B cell (primary cell): ENCODE measurements around the gene DNAJC24. TPM values are rescaled to one million over a fixed set of nuclear protein-coding genes. Genes with fewer than 3 reads are reported as not detected.

ENCODE experiments used
- ATAC-seq: fragments of 200-7000 bp; cut with Tn5 transposase; one replicate; pipeline ENCODE4 v1.10.0; 2021; ENCODE audit warnings: low read depth, mild to moderate bottlenecking, moderate number of reproducible peaks, moderate library complexity
- CTCF ChIA-PET: fragments of 350-600 bp; sonication (Branson Sonifier 250); formaldehyde crosslinking; loops from one replicate; lab custom pipeline; 2021; ENCODE audit warnings: antibody characterized with exemption, inconsistent platforms; lab: Charles Lee
- POLR2A ChIA-PET: fragments of 350-600 bp; sonication (Branson Sonifier 250); formaldehyde crosslinking; loops from one replicate; lab custom pipeline; 2021; ENCODE audit warnings: antibody characterized with exemption; lab: Charles Lee
- DNase-seq: peaks from one replicate; pipeline ENCODE4 v3.0.0; 2013
- H2AFZ ChIP-seq: 2 replicates; pipeline ENCODE4 v1.6.1; 2012; ENCODE audit warnings: mild to moderate bottlenecking, low read depth, low read length; ENCODE audit not compliant: insufficient read depth, poor library complexity, severe bottlenecking
- H3K27ac ChIP-seq, 2 donors: 1 replicate in 1 of 2; 2 replicates in 1 of 2; pipeline ENCODE4 v1.5.1; 2012 to 2013; ENCODE audit warnings: low read length in 2 of 2, mild to moderate bottlenecking in 2 of 2, moderate library complexity in 1 of 2
- H3K27me3 ChIP-seq, 4 experiments: fragments of 200-600 bp in 1 of 4; sonication (generic) in 1 of 4; replicated peaks in 1 of 4; 1 replicate in 2 of 4; 2 replicates in 2 of 4; pipeline versions ENCODE4 v1.6.1 to v1.7.0; 2013 to 2016; ENCODE audit warnings: low read length in 3 of 4, mild to moderate bottlenecking in 2 of 4, mixed read lengths in 1 of 4, moderate library complexity in 1 of 4; ENCODE audit not compliant: insufficient read depth in 4 of 4, control insufficient read depth in 3 of 4; ENCODE audit errors: control extremely low read depth in 1 of 4
- H3K36me3 ChIP-seq, 2 experiments: replicated peaks in 1 of 2; 1 replicate in 1 of 2; 2 replicates in 1 of 2; pipeline versions ENCODE4 v1.6.1 to v1.7.1; 2013; ENCODE audit warnings: low read length in 1 of 2; ENCODE audit not compliant: insufficient read depth in 2 of 2, control insufficient read depth in 1 of 2; ENCODE audit errors: control extremely low read depth in 1 of 2, extremely low read depth in 1 of 2
- H3K4me1 ChIP-seq, 2 donors: fragments of 200-600 bp in 1 of 2; sonication (generic) in 1 of 2; 1 replicate in 1 of 2; 2 replicates in 1 of 2; pipeline versions ENCODE4 v1.5.1 to v1.6.1; 2013 to 2017; ENCODE audit warnings: low read length in 2 of 2; ENCODE audit not compliant: control insufficient read depth in 2 of 2, insufficient read depth in 2 of 2
- H3K4me2 ChIP-seq: replicated peaks from 2 replicates; pipeline ENCODE3; 2012; ENCODE audit warnings: mild to moderate bottlenecking, low read depth, low read length; ENCODE audit not compliant: poor library complexity, severe bottlenecking
- H3K4me3 ChIP-seq, 5 experiments: fragments of 200-600 bp in 1 of 5; sonication (generic) in 1 of 5; 1 replicate in 3 of 5; 2 replicates in 2 of 5; pipeline versions ENCODE4 v1.5.1 to v1.7.0; 2011 to 2016; ENCODE audit warnings: low read length in 4 of 5, mild to moderate bottlenecking in 4 of 5, low read depth in 2 of 5, control low read depth in 1 of 5, moderate library complexity in 1 of 5; ENCODE audit not compliant: insufficient read depth in 1 of 5; ENCODE audit errors: control extremely low read depth in 1 of 5, extremely low read depth in 1 of 5
- H3K79me2 ChIP-seq: fragments of 200-600 bp; sonication (generic); one replicate; pipeline ENCODE4 v1.6.0; 2016; ENCODE audit warnings: low read length; ENCODE audit not compliant: control insufficient read depth, insufficient read depth
- H3K9ac ChIP-seq: fragments of 200-600 bp; sonication (generic); 2 replicates; pipeline ENCODE4 v1.6.1; 2017; ENCODE audit warnings: mild to moderate bottlenecking, low read length, moderate library complexity
- H3K9me3 ChIP-seq, 3 donors: one replicate each; pipeline versions ENCODE4 v1.6.1 to v1.7.1; 2013; ENCODE audit warnings: low read length in 2 of 3; ENCODE audit not compliant: control insufficient read depth in 2 of 3, insufficient read depth in 1 of 3; ENCODE audit errors: control extremely low read depth in 1 of 3
- H4K20me1 ChIP-seq: 2 replicates; pipeline ENCODE4 v1.6.0; 2012; ENCODE audit warnings: mild to moderate bottlenecking, low read length; ENCODE audit not compliant: insufficient read depth, control insufficient read depth, poor library complexity, severe bottlenecking
- H3K27ac Mint-ChIP-seq: one replicate; pipeline ENCODE4 v1.8.0; 2021; ENCODE audit warnings: mixed read lengths
- H3K27me3 Mint-ChIP-seq: one replicate; pipeline ENCODE4 v1.8.0; 2021; ENCODE audit warnings: mixed read lengths
- H3K4me1 Mint-ChIP-seq: one replicate; pipeline ENCODE4 v1.8.0; 2021; ENCODE audit warnings: mixed read lengths
- H3K4me3 Mint-ChIP-seq: one replicate; pipeline ENCODE4 v1.8.0; 2021; ENCODE audit warnings: mixed read lengths
- H3K9me3 Mint-ChIP-seq: one replicate; pipeline ENCODE4 v1.8.0; 2022; ENCODE audit warnings: mixed read lengths; ENCODE audit not compliant: insufficient read depth
- CTCF ChIP-seq: fragments of 200-600 bp; IDR thresholded peaks from one replicate; pipeline ENCODE4 v1.8.0; 2022; ENCODE audit warnings: antibody characterized with exemption, mild to moderate bottlenecking
- EZH2 ChIP-seq: IDR thresholded peaks from 2 replicates; pipeline ENCODE4 v1.6.1; 2012; ENCODE audit warnings: borderline replicate concordance, low read depth, mild to moderate bottlenecking, moderate library complexity, low read length; ENCODE audit not compliant: insufficient read depth, poor library complexity, severe bottlenecking
- WGBS: methylation state at CpG from one replicate; pipeline ENCODE4 v1.1.5; 2013; ENCODE audit warnings: missing lambda C conversion rate; ENCODE audit not compliant: insufficient coverage; 5-methylcytosine and 5-hydroxymethylcytosine counted together
- intact Hi-C: fragments of 100-400 bp; cut with micrococcal nuclease; formaldehyde crosslinking; loops from one replicate; pipeline ENCODE4 v1.10.0; 2022
- polyA plus RNA-seq: library from polyadenylated mRNA; depleted of rRNA; stranded (reverse); fragments of >200 nt; gene quantifications from 2 replicates; pipeline ENCODE4 v1.2.3, GENCODE V29; 2012
- total RNA-seq, 2 donors: library from RNA; stranded (reverse); fragments of 120-200 nt in 1 of 2; gene quantifications; 1 replicate in 1 of 2; 2 replicates in 1 of 2; pipeline versions ENCODE4 v1.2.3 to v1.2.4, GENCODE V29; 2013 to 2022

DNAJC24 gene
- total and polyA plus RNA-seq, 2 donors (not counting 1 experiment from before 2014, with no cell fraction given): 10.7 to 24.6 TPM

GRCh38 chr11:31328697-31329096 is 41.0 kb upstream of the DNAJC24 start:
- peaks cover under 1% of the 10 kb centered on the region for H3K27me3 Mint-ChIP-seq
- Histone ChIP-seq H3K36me3 (no peaks in the 10 kb centered on the region), H3K4me1 (no peaks in the 10 kb centered on the region), H3K79me2 (no peaks in the 10 kb centered on the region), H3K9ac (no peak overlapping the region), H3K4me2 (no peak overlapping the region), H3K4me3 (no peak overlapping the region), H3K27ac (no peak overlapping the region), H3K9me3 (no peaks in the 10 kb centered on the region), H3K27me3 (no peaks in the 10 kb centered on the region), H4K20me1 (no peaks in the 10 kb centered on the region), H2AFZ (no peak overlapping the region)
- ATAC-seq: no peak
- no peak overlapping the region for H3K27ac Mint-ChIP-seq
- TF ChIP-seq CTCF (no peak), EZH2 (no peak)
- no CpG with 5 or more reads among the region's 6 CpGs for WGBS
- intact Hi-C loops: no loop called here
- POLR2A ChIA-PET: no interaction called here
- peaks cover 3% of the 10 kb centered on the region for H3K4me1 Mint-ChIP-seq
- no peak overlapping the region for H3K4me3 Mint-ChIP-seq
- CTCF ChIA-PET: no interaction called here
- no peaks in the 10 kb centered on the region for H3K9me3 Mint-ChIP-seq
- DNase-seq: no peak

GRCh38 chr11:31337806-31338205 is 31.9 kb upstream of the DNAJC24 start:
- no peaks in the 10 kb centered on the region for H3K4me1 ChIP-seq
- no peak overlapping the region for H3K4me3 Mint-ChIP-seq
- POLR2A ChIA-PET: no interaction called here
- no peak overlapping the region for H3K4me3 ChIP-seq
- CTCF ChIA-PET: no interaction called here
- H3K36me3 ChIP-seq: no peaks in the 10 kb centered on the region
- no peak overlapping the region for H3K27ac Mint-ChIP-seq
- ATAC-seq: no peak
- H3K9me3 Mint-ChIP-seq: no peaks in the 10 kb centered on the region
- H3K4me1 Mint-ChIP-seq: no peaks in the 10 kb centered on the region
- peaks cover 0 to 3% (median 0%) of the 10 kb centered on the region in 4 experiments for H3K27me3 ChIP-seq
- WGBS: 40% methylated on average over 1 of the region's 2 CpGs
- no peak overlapping the region for H2AFZ ChIP-seq
- intact Hi-C loops: no loop called here
- peaks cover 20% of the 10 kb centered on the region for H3K27me3 Mint-ChIP-seq
- H3K79me2 ChIP-seq: no peaks in the 10 kb centered on the region
- H3K27ac ChIP-seq: no peak overlapping the region
- H4K20me1 ChIP-seq: no peaks in the 10 kb centered on the region
- no peak for TF ChIP-seq CTCF
- TF ChIP-seq EZH2: no peak
- H3K9me3 ChIP-seq: peaks cover 0 to 8% (median 0%) of the 10 kb centered on the region in 3 donors
- H3K9ac ChIP-seq: no peak overlapping the region
- DNase-seq: no peak
- no peak overlapping the region for H3K4me2 ChIP-seq
